ENCODE measurements around the gene ST8SIA1. TPM values are rescaled to one million over a fixed set of nuclear protein-coding genes. Genes with fewer than 3 reads are reported as not detected.

Gene ST8SIA1
- polyA plus RNA-seq, 1 of the 3 experiments (the other 2 are of a cell fraction): 0.12 TPM

DNA sequence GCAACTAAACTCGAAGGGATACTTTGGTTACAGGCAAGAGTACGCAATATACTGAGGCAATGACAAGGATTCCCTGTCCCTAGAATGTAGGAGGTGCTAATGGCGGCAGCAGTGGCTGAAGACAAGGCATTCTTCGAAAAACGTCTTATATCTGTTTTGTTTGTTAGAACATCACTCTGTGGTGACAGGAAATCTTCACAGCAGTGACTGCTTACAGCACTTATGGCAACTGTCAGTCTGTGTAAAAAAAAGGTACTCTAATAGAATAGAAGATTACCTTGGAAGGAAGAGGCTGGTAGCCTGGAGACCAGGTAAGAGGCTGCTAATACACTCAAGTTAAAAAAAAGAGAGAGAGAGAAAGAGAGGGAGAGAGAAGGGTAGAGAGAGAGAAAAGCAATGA is 131.7 kb downstream of the ST8SIA1 start:
- Histone ChIP-seq H4K20me1 (ENCODE audit: insufficient read depth) (no peaks in the 10 kb centered on the region), H3K9ac (no peak overlapping the region), H3F3A (replicated peaks; ENCODE audit: insufficient read depth) (no peaks in the 10 kb centered on the region), H3K4me2 (no peak overlapping the region), H3K79me2 (ENCODE audit: insufficient read depth) (no peaks in the 10 kb centered on the region), H3K4me1 (ENCODE audit: control insufficient read depth in 1 of 2, insufficient read depth in 2 of 2, low read depth in 1 of 2, low read length in 1 of 2) (no peaks in the 10 kb centered on the region), H3K27me3 (ENCODE audit: insufficient read depth) (no peaks in the 10 kb centered on the region), H3K4me3 (ENCODE audit: low read depth in 2 of 2, low read length in 1 of 2) (no peak overlapping the region), H3K27ac (ENCODE audit: low read depth in 2 of 2, low read length in 1 of 2) (no peak overlapping the region), H3K36me3 (replicated peaks in 1 of 2; ENCODE audit: control insufficient read depth in 1 of 2, insufficient read depth in 2 of 2, low read length in 1 of 2) (no peaks in the 10 kb centered on the region), H3K9me3 (no peaks in the 10 kb centered on the region), H3K9me2 (no peaks in the 10 kb centered on the region), H2AFZ (ENCODE audit: low read depth) (no peak overlapping the region)
- ChIA-PET CTCF (no interaction called here), POLR2A (no interaction called here)
- DNase-seq: no peak
- 4% methylated on average over 5 of the region's 5 CpGs for WGBS (ENCODE audit: low lambda C conversion rate)
- TF ChIP-seq RCOR1 (IDR thresholded peaks at IDR 0.05; ENCODE audit: low read length): no peak
- TF ChIP-seq, protein P1, sequence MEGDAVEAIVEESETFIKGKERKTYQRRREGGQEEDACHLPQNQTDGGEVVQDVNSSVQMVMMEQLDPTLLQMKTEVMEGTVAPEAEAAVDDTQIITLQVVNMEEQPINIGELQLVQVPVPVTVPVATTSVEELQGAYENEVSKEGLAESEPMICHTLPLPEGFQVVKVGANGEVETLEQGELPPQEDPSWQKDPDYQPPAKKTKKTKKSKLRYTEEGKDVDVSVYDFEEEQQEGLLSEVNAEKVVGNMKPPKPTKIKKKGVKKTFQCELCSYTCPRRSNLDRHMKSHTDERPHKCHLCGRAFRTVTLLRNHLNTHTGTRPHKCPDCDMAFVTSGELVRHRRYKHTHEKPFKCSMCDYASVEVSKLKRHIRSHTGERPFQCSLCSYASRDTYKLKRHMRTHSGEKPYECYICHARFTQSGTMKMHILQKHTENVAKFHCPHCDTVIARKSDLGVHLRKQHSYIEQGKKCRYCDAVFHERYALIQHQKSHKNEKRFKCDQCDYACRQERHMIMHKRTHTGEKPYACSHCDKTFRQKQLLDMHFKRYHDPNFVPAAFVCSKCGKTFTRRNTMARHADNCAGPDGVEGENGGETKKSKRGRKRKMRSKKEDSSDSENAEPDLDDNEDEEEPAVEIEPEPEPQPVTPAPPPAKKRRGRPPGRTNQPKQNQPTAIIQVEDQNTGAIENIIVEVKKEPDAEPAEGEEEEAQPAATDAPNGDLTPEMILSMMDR (IDR thresholded peaks at IDR 0.05): no peak
- no peak for TF ChIP-seq SIN3A (IDR thresholded peaks at IDR 0.05; ENCODE audit: borderline replicate concordance, low read depth, low read length)
- no peak for TF ChIP-seq GATA2 (CRISPR knock-in tag; IDR thresholded peaks at IDR 0.05)
- TF ChIP-seq, protein P2, sequence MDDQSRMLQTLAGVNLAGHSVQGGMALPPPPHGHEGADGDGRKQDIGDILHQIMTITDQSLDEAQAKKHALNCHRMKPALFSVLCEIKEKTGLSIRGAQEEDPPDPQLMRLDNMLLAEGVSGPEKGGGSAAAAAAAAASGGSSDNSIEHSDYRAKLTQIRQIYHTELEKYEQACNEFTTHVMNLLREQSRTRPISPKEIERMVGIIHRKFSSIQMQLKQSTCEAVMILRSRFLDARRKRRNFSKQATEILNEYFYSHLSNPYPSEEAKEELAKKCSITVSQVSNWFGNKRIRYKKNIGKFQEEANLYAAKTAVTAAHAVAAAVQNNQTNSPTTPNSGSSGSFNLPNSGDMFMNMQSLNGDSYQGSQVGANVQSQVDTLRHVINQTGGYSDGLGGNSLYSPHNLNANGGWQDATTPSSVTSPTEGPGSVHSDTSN (IDR thresholded peaks at IDR 0.05): no peak
- no peak for TF ChIP-seq EP300 (IDR thresholded peaks at IDR 0.05; ENCODE audit: borderline replicate concordance in 1 of 2, low read depth in 1 of 2, low read length in 1 of 2)
- no peak for TF ChIP-seq POLR2AphosphoS5 (IDR thresholded peaks at IDR 0.05; ENCODE audit: low read depth, low read length)
- no peak for TF ChIP-seq NFIC (IDR thresholded peaks at IDR 0.05; ENCODE audit: borderline replicate concordance)
- TF ChIP-seq JUND (IDR thresholded peaks at IDR 0.05): no peak
- TF ChIP-seq, protein P3, sequence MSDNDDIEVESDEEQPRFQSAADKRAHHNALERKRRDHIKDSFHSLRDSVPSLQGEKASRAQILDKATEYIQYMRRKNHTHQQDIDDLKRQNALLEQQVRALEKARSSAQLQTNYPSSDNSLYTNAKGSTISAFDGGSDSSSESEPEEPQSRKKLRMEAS (IDR thresholded peaks at IDR 0.05; ENCODE audit: low read depth): no peak
- TF ChIP-seq, protein P4, sequence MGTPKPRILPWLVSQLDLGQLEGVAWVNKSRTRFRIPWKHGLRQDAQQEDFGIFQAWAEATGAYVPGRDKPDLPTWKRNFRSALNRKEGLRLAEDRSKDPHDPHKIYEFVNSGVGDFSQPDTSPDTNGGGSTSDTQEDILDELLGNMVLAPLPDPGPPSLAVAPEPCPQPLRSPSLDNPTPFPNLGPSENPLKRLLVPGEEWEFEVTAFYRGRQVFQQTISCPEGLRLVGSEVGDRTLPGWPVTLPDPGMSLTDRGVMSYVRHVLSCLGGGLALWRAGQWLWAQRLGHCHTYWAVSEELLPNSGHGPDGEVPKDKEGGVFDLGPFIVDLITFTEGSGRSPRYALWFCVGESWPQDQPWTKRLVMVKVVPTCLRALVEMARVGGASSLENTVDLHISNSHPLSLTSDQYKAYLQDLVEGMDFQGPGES (IDR thresholded peaks at IDR 0.05; ENCODE audit: low read depth, low read length): no peak

DNA sequence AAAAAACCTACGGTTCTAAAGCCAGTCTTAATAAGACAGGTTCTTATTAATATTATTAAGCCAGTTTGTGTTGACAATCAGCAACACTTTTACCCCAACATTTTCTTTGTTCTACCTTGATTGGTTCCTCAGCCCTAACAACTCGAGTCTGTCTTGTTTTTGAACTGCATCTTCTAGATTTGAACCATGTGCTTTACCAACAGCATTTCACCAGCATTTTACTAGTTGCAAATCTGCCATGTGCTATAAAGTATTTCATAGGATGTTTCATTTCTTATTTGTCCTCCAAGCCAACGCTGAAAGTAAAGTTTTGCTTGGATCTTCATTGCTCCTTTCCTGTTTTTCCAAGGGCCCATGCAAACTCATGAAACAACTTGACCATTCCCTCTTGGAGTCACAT is 133.4 kb downstream of the ST8SIA1 start:
- Histone ChIP-seq H3K4me1 (ENCODE audit: control insufficient read depth in 1 of 2, insufficient read depth in 2 of 2, low read depth in 1 of 2, low read length in 1 of 2) (no peaks in the 10 kb centered on the region), H2AFZ (ENCODE audit: low read depth) (no peak overlapping the region), H3K27ac (ENCODE audit: low read depth in 2 of 2, low read length in 1 of 2) (no peak overlapping the region), H3K9ac (no peak overlapping the region), H3K79me2 (ENCODE audit: insufficient read depth) (no peaks in the 10 kb centered on the region), H3K9me3 (no peaks in the 10 kb centered on the region), H3K4me2 (no peak overlapping the region), H3K4me3 (ENCODE audit: low read depth in 2 of 2, low read length in 1 of 2) (no peak overlapping the region), H4K20me1 (ENCODE audit: insufficient read depth) (no peaks in the 10 kb centered on the region), H3F3A (replicated peaks; ENCODE audit: insufficient read depth) (no peaks in the 10 kb centered on the region), H3K36me3 (replicated peaks in 1 of 2; ENCODE audit: control insufficient read depth in 1 of 2, insufficient read depth in 2 of 2, low read length in 1 of 2) (no peaks in the 10 kb centered on the region), H3K9me2 (no peaks in the 10 kb centered on the region), H3K27me3 (ENCODE audit: insufficient read depth) (no peaks in the 10 kb centered on the region)
- DNase-seq: no peak
- TF ChIP-seq TEAD4 (IDR thresholded peaks at IDR 0.05; ENCODE audit: borderline replicate concordance, insufficient read depth) (no peak), FOSL2 (IDR thresholded peaks at IDR 0.05; ENCODE audit: borderline replicate concordance, low read depth) (no peak)
- WGBS (ENCODE audit: low lambda C conversion rate): 3% methylated on average over 3 of the region's 3 CpGs
- CTCF ChIA-PET: no interaction called here
- POLR2A ChIA-PET: no interaction called here
